GM15510 (cell line): Measurements from ENCODE around the gene NADK2.

Source experiments
- POLR2A ChIP-seq: IDR thresholded peaks from 3 replicates; pipeline ENCODE4 v1.6.1; 2011; ENCODE audit warnings: borderline replicate concordance; ENCODE audit not compliant: insufficient read length; ENCODE audit errors: extremely low read depth

The NADK2 gene, protein sequence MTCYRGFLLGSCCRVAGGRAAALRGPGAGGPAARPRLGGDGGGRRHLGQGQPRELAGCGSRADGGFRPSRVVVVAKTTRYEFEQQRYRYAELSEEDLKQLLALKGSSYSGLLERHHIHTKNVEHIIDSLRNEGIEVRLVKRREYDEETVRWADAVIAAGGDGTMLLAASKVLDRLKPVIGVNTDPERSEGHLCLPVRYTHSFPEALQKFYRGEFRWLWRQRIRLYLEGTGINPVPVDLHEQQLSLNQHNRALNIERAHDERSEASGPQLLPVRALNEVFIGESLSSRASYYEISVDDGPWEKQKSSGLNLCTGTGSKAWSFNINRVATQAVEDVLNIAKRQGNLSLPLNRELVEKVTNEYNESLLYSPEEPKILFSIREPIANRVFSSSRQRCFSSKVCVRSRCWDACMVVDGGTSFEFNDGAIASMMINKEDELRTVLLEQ

DNA sequence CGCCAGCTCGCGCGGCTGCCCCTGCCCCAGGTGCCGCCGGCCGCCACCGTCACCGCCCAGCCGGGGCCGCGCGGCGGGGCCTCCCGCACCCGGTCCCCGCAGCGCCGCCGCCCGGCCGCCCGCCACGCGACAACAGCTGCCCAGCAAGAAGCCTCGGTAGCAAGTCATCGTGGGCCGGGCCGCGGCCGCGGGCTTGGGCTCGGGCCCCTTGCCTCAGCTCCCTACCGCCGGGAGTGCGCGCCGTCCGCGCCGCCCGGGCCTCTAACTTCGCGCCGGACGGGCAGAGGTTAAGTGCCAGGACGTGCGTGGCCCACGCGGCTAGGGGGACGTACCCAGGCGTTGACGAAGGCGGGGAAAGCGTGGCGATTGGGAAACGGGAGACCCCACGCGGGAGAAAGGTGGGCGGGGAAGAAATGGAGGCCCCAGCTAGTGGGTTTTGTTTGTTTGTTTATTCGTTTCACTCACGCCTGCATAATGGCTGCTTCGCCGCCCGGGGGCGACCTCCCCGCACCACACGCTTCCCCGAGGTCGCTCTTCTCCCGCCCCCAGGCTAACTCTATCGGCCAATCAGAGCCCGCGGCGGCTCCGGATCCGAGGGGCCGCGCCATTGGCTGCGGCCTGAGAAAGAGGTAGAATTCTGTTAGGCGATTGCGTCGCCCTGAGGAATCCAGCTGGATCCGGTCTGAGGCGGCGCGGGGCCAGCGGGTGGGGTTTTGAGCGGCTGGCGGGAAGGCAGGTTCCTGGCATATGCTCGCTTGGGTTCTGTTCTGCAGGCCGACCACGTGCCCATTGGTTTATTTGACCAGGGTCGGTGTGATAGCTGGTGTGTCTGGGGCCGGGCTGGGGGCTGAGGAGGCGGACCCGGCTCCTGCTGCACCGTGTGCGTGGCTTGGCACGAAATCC is at the start of gene NADK2:
TSS of gene NADK2 (minus strand) at position 295 of the 903 bp plus-strand sequence. CDS start at position 168, 127 bp downstream.
- TF ChIP-seq POLR2A = peak; percentile 57

DNA sequence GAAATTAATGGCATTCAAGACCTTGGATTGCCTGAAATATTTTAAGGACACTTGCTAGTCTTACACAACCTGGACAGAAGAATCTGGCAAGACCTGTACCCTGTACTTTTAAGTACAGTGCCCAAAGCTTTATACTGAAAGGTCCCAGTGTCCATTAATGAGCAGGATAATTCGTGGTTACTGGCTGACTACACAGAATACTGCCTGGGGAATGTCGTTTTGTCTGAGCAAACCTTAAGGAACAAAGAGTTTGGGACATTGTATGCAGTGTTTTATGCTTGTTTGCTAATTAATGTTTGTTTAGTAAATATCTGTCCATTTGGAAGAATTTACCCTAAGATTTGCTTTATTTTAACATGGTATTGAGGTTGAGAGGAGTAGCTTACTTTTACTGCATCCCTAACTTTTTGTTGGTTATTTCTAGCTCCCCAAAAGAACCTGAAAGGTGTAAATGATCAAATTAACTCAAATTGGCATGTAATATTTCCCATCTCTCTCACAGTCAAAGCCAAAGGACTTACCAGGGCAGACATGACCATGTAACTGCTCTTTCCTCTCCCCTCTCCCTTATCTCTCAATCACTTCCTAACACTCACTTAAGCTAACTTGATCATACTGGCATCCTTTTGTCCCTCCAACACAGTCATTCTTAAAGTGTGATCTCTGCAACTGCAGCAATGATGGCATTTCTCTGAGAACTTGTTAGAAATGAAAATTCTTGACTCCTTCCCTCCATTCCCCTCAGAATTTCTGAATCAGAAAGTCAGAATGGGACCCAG is 44.3 kb upstream of the NADK2 start:
- TF ChIP-seq POLR2A = no peak

DNA sequence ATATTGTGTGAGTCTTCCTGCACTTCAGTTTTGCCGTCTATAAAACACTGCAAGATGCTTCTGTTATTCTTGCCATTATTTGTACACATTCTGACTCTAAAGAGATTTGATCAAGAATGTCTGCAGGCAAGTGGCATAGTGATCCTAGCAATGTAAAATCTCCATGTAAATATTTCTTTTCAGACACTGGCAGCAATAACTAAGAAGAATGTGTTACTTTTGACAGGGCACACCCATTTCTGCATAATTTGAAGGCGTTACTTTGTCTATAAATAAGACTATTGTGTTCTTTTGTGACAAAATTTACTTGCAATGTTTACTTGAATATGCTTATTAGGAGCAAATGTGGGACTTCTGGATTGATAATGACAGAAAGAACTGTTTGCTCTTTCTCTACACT is 39.9 kb upstream of the NADK2 start:
- no peak for TF ChIP-seq POLR2A

DNA sequence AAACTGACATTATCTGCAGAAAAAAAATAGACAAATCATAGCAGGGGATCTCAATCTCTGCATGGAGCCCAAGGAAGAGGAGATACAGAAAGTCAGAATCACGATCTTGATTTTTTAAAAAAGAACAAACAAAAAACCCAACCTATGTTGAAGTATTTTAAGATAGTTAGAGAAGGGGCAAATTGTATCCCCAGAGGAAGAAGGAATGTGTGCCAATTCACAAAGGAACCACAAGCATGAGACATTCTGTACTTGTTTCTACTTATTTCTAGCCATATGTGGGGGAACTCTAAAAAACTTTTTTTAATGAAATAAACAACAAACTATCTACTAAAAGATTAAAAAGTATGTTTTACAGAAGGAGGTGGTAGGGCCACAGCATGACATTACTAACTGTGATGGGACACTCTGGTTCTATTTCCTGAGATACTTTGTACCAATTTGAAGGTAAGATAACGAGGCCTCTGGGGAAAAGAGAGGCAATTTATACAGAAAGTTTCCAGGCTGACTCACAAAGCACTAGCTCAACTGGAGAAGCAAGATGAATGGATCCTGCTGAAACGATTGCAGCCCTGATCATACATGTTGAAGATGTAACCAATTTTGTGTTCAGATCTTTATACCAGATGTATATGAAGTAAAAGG is 37.5 kb upstream of the NADK2 start:
- TF ChIP-seq POLR2A = no peak

DNA sequence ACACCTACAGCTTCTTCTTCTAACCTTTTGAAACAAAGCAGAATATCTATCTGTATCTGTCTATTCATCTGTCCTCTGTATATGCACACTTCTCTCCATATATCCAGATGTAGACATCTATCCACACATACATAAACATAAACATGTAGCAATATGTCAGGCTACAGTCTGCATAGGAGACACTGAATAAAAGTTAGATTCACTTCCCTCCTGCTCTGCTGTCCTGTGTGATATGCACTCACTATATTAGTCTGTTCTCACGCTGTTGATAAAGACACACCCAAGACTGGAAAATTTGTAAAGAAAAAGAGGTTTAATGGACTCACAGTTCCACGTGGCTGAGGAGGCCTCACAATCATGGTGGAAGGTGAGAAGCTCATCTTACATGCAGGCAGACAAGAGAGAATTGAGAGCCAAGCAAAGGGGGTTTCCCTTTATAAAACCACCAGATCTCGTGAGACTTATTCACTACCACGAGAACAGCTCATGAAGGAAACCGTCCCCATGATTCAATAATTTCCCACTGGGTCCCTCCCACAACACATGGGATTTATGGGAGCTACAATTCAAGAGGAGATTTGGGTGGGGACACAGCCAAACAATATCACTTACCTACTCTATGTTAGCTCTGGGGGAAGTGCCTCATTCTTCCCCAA is 35.9 kb upstream of the NADK2 start:
- TF ChIP-seq POLR2A = no peak

DNA sequence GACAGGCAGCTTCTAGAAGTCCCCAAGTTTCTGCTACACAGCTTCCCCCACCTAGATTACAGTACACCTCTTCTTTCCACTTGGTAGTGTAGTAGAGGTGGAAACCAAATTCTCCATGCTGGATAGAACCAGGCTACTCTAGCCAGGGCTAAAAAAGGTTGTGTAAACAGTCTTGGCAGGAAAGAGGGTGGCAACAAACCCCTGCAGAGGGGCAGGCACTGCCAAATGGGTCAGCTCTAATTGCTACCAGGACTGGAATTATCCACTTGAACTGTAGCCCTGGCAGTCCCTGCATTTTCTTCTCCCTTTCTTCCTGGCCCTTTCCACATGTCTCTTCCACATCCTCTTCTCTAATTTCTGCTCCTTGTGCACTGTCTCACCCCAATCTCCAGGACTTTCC is 35.1 kb upstream of the NADK2 start:
- TF ChIP-seq POLR2A = no peak

DNA sequence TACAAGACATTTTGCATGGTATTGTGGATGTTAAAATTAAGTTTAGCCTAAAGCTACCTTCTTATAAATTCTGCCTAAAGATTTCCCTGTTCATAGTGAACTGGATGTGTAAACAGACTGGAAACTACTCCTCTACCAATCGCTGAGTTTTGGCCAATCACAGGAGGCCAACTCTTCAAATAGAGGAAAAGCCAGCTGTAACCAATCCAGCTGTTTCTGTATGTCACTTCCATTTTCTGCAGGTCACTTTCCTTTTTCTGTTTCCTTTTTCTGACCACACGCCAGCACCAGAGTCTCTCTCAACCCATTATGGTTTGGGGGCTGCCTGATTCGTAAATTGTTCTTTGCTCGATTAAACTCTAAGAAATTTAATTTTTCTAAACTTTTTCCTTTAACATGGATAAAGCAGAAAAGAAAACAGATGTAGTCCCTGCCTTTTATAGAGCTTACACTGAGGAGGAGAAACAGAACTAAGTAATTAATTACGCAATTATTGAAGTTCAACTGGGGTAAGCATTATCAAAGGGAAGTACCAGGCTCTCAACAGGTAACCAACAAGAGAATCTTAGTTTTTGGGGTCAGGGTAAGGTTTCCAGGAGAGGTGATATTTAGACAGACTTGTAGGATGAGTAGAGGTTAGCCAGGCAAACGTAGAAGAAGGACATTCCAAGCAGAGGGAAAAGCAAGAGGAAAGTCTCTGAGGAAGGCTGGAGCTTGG is 32.2 kb upstream of the NADK2 start:
- no peak for TF ChIP-seq POLR2A

DNA sequence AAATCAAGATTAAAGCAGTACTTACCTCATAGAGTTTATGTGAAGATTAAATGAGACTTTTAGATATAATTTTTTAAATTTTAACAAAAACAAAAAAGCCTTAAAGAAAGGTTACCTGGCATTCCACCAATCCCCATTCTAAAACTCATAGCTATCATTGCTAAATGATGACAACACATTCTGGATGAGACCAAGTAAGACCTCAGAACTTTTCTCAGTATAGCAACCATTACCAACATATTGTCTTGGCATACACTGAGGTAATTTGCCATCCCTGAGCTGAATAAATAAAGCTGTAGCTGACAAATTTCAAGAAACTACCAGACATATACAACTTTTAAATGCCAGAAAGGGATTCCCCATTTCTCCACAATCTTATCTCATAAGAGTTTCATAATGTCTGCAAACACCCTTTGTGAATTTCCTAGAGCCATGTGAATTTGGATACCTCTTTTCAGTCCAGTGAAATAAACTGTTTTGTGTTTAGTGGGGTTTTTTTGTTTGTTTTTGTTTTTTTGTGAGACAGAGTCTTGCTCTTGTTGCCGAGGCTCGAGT is 30.5 kb upstream of the NADK2 start:
- TF ChIP-seq POLR2A = no peak

DNA sequence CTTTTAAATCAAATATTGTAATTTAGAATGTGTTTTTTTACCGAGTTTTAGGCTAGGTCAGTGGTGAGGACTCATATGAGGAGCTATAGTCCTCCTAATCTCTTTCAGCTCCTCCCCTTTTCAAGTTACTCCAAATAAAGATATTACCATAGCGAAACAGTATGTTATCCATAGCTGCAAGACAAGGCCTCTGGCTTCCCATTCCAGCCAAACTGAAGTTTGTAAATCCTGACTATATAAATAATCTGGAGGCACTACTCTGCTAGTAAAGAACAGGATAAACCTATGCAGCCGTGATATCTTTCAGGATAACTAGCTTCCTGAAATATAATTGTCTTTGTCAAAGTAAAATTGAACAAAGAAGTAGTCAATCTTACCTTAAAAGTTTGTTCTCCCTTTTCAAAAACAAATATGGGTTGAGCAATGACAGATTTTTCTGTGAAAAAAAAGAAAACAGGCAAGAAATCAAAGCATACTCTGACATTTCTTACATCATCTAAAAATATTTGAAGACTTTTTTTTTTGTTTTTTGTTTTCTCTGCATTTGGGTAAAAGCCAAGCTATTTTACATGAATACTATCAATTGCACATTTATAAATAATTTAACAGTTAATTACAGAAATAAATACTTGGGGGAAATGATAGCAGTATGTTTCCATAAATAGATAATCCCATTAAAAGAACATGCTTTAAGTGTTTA is 29.3 kb upstream of the NADK2 start:
- no peak for TF ChIP-seq POLR2A

DNA sequence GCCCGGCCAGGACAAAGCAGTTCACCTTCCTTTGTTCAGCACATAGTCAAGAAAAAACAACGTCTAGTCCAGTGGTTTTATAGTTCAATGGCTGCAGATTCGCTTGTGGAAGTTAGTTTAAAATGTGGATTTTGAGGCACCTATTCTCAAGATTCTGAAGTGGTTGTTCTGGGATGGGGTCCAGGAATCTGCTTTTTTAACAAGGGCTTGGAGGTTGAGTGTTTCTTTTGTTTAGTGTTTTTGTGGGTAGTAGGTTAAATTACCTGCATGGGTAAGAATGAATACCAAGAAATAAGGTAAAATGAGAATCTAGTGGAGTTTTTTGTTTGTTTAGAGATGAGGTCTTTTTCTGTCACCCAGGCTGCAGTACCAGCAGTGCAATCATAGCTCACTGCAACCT is 28.4 kb upstream of the NADK2 start:
- no peak for TF ChIP-seq POLR2A

DNA sequence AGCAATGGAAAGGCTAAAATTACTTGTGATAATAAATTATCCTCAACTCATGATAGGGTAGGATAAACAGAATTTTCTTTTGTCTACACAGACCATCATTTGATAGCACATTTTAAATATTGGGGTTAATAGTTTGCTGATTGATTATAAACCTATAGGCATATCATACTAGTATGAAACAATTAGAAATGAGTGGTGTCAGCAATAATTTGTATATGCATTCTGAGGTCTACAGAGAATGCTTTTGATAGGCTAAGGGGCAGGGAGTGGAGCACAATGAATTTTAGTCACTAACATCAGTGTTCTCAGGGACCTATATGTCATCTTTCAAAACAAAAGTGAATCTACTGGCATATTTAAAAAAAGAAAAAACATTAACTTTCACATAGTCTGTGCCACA is 27.8 kb upstream of the NADK2 start:
- no peak for TF ChIP-seq POLR2A

DNA sequence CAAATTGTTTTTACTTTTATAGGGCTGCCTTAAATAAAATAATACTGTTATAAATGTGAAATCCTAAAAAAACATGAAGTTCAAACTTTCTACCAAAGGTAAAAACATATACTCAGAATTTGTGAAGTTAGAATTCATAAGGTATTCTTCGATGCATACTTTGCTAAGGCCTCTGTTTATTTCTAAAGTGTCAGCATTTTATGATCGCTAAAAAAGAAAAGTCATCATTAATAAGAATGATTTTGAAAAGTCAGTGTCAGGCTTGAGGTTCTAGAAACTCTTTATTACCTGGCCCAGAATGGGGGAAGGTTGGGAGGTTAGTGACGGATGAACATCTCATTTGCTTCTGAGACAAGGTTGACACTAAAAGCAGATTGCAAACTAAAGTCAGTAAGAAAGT is 26.2 kb upstream of the NADK2 start:
- TF ChIP-seq POLR2A = no peak
